Fibroblast of peridontal ligament (primary cell): ENCODE data around the gene M1AP.

Experiments
- DNase-seq: peaks from one replicate; pipeline ENCODE4 v3.0.0-alpha.2; 2010; ENCODE audit errors: extremely low read depth

Gene M1AP

DNA sequence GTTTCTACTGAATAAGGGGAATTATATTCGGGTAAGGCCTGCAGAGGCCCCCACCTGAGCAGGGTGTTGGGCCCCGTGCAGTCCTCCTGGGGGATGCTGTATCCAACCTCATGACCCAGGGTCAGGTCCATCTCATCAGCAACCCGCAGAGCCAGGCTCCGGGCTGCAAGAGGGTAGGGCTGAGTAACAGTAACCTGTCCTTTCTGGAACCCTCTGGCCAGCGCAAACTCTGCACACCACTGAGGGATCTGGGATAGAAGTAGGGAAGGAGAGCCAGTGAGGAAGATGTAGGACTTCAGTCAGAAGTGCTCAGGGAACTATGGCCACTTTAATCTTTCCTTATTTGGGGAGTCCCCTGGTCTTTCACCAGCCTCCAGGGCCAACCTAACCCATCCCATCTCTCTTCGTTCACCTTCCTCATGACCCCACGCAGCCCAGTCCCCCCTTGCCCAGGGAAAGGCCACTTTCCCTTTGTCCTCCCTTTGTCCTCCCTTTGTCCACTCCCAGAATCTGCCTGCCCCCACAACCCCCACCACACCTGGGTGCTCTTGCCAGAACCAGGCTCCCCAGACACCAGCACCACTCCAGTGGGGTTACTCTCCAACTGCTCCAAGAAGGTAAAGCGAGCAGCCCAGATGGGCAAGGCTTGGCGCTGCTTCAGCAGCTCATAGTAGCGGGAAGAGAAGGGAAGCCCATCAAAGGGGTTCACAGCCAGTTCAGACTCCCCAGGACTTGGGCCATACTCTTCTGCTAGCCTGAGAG, 123.0 kb downstream of the M1AP start:
- DNase-seq = no peak

DNA sequence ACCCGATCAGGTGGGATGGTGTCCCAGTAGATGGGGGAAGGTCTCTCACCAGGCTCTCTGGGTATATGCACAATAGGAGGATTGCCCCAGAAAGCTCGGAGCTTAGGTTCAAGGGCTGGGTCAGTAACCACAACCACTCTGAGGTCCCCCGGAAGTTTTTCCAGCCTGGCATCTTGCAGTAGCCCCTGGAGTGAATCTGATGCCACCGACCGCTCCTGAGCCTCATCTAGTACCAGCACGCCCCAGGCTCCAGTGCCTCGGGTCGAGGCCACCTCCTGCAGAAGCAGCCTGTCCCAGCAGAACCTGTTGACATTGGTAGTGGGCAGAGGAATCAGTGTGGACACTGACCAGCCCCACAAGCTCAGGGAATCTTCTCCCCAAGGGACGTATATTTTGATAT, 124.1 kb downstream of the M1AP start:
- no peak for DNase-seq

GRCh38 chr2:74522516-74522915, 125.6 kb downstream of the M1AP start:
- DNase-seq = no peak

DNA sequence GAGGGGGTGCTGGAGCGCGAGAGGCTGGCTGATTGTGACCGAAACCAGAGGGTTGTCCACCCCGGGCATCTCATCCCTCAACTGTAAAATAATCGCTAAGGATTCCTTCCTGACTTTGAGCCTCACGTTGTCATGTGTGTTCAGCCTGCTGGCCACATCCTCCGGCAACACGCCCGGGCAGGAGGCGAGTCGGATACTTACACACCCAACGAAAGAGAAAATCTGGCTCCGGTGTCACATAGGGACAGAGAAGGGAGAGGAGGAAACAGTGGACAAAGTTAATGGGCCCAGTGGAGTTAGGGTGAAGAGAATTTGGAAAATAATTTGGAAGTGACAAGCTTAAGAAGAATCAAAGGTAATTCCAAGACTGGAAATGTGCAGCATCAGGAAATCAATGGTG, 131.5 kb downstream of the M1AP start:
- no peak for DNase-seq

DNA sequence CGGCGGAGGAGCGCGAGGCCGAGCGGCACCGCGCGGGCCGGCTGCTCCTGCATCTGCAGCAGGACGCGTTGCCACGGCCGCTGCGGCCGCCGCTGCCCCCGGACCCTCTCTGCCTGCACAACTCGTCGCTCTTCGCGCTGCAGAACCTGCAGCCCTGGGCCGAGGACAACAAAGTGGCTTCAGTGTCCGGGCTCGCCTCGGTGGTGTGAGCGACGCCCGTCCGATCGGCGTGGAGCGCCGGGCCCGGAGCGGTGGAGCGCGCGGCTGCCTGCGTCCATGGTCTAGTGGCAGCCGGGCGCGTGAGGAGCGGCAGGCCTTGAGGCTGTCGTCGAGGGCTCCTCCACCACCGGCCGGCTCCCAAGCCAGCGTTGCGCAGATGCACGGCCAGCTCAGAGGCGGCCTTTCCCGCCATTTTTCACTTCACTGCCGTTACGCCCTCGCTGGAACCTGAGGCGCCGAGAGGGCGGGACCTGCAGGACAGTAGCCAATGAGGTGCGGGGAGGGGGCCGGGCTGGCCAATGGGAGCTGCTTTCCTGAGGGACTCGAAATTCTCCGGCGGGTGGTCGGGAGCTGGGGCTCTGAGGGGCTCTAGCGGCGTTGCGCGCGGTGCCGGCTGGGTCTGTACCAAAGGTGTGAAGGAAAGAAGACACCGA, 132.0 kb downstream of the M1AP start:
- DNase-seq = no peak

DNA sequence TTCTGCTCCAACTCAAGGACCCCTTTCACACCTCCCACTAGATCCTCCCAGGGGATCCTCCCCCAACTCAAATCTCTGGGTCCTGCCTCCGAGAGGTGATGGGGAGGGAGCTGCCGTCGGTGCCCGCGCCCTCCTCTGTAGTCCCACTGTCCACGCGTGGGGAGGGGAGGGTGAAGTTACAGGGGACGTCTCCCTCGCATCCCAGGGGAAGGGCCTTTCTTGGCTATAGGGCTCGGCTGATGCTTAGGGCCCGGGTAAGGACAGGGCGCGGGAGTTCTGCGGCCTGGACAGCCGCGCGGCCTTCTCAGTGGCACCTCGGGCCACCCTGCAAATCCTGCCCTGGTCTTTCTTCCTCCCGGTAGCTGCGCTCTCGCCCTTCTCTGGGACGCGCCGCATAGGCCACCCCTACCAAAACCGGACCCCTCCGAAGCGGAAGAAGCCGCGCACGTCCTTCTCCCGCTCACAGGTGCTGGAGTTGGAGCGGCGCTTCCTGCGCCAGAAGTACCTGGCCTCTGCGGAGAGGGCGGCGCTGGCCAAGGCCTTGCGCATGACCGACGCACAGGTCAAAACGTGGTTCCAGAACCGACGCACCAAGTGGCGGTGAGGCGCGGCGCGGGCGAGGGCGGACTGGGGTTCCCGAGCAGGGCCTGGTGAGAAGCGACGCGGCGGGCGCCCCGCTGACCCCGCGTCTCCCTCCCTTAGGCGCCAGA, 132.7 kb downstream of the M1AP start:
- DNase-seq = no peak

DNA sequence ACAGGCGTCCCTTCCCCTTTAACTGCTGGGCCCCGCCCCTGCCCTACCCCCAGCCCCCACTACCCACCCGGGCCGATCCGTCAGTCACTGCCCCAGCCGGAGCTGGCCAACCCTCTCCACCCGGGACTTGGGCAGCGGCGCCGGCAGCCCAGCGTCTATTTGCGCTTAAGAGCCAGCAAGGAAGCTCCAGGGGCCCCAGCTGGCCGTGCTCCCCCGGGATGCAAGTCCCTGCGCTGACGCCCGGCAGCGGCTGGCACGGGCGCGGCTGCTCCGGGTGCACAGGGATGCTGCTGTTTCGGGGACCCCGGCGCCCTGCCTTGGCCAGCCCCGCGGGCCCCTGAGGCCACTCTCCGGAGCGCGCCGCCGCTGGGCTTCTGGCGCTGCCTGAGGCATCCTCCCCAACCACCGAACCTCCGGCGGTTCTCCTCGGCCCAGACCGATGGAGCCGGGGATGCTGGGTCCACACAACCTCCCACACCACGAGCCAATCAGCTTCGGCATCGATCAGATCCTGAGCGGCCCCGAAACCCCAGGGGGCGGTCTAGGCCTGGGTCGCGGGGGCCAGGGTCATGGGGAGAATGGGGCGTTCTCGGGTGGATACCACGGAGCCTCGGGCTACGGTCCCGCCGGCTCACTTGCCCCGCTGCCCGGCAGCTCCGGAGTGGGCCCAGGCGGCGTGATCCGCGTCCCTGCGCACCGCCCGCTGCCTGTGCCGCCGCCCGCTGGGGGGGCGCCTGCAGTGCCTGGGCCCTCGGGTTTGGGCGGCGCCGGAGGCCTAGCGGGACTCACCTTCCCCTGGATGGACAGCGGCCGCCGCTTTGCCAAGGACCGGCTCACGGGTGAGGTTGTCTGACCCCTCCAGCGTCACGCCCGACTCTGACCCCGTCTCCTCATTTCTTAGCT, 133.5 kb downstream of the M1AP start, which contains the start of gene TLX2:
Gene TLX2 (plus strand): TSS at position 83 of the 903 bp plus-strand sequence. CDS start 357 bp downstream, at position 440.
- DNase-seq = no peak

DNA sequence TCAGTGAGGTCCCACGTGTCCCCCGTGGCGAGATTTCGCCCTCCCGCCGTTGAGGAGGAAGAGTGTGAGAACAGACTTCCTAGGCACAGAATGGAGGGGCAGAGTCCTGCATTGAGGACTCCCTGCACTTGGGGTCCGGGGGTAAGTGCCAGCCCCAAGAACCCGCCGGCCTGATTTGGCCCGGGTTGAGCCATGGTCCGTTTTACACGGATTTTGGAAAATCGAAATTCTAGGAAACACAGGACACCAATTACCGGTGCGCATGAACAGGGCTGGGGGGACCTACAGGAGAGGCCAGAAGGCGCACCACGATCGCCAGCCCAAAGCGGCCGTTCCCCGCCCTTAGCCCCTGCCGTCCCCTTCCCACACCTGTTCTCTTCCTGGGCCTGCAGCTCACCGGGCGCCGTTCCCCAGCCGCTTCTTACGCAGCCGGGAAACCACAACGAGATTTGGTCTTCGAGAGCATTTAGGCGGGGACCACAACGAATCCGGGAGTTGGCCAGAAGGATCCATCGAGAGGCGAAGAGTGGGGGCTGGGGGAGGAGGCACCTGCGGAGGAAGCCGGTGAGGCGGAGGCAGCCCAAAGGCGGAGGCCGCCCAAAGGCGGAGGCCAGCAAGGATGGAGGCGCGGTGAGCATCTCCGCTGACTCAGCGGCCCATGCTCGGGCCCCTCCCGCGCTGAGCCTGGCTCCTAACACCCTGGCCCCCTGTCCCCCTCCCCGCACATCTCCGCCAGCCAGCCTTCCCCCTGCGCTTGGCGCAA, 134.3 kb downstream of the M1AP start:
- DNase-seq = no peak

DNA sequence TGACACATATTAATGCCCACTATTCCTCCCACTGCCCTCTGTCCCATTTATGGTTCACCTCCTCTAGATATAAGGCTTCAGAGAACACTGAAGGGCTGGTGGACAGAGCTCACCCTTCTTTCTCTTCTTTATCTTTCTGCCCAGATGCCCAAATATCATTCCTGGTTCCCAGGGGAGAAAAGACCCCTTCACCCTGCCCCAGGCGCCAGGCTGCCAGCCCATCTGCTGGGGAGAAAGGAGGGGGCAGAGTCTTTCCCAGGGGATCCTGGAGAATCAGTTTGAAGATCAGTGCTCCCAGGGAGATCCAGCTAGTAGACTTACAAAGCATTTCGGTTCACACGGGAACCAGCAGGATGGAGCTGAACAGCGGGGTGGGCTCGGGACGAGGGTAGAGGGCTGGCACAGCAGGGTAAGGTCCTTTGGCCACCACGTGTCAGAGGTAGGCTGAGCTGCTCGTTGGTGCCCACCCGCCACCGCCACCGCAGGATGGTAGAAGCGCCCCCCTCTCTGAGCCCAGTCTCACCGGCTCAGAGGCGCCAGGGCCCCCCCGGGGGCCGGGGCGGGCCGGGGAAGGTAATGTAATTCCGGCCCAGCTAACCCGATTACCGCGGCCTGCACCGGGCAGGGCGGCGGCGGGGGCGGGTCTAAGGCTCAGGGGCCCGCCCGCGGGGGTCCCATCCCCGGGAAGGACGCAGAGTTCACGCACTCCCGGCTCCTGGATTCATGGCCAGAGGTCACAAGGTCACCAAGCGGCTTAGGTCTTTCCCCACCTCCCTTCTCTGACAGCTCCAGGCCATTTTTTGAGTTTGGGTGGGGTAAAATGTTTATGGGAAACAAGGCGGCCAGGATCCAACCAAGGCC, 135.2 kb downstream of the M1AP start:
- no peak for DNase-seq

- DNase-seq = peak; percentile 49
Observed at GRCh38 chr2:74511104-74511989, 136.8 kb downstream of the M1AP start.

DNA sequence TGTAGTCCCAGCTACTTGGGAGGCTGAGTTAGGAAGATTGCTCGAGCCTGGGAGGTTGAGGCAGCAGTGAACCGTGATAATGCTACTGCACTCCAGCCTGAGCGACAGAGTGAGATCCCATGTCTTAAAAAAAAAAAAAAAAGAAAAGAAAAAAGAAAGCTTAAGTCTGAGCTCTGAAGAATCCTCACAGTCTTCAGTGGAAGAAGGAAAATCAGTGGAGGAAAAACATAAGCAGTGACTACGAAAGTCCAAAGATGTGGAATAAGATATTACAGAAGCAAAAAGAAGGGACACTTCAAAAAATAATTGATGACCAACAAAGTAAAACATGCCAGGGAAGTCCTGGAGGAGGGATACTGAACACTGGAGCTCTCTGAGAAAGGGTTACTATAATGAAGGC, 137.9 kb downstream of the M1AP start:
- no peak for DNase-seq

DNA sequence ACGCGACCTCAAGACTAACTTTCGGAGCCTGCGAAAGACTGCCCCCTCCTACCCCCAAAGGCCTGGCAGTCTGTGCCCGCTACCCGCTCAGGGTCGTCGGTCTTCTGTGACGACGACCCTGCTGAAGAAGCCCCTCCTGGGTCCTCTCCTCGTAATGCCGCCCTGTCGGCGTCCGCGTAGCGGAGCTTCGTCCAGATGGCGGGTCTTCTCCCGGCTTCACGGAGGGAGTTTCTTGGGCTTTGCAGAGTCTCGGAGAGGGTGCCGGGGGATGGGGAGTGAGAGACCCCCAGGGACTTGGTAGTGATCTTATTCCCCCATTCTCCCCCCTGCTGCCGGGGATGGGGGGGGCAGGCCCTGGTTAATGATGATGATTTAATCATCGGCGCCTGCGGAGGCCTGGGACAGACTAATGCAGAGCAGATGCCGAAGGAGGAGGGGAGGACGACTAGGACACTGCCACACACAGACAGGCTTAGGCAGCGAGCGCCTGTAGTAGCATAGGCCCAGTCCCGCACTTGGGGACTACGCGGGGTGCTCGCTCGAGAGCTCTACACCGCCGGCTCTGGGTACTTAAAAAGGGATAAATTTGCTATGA, 140.1 kb downstream of the M1AP start:
- DNase-seq = peak; percentile 62
